Activated CD4-positive, alpha-beta T cell treated with anti-CD3 and anti-CD28 coated beads, Interleukin-2, amount 10 ng/mL, durations not matched to agents 7 days and 5 days (primary cell): Measurements from ENCODE around the gene BCAS2. TPM values are rescaled to one million over a fixed set of nuclear protein-coding genes. Genes with fewer than 3 reads are reported as not detected.

Source experiments
- CTCF ChIA-PET: fragments of 350-600 bp; sonication (Branson Sonifier 250); formaldehyde crosslinking; loops from one replicate; lab custom pipeline; 2021; ENCODE audit warnings: antibody characterized with exemption; lab: Charles Lee
- POLR2A ChIA-PET: fragments of 350-600 bp; sonication (Branson Sonifier 250); formaldehyde crosslinking; loops from one replicate; lab custom pipeline; 2021; ENCODE audit warnings: antibody characterized with exemption; lab: Charles Lee
- DNase-seq: peaks from one replicate; pipeline ENCODE4 v3.0.0-alpha.2; 2020
- H3K27ac Mint-ChIP-seq: one replicate; pipeline ENCODE4 v1.8.0; 2021; ENCODE audit warnings: mild to moderate bottlenecking, moderate library complexity, mixed read lengths
- H3K27me3 Mint-ChIP-seq: one replicate; pipeline ENCODE4 v1.8.0; 2021; ENCODE audit warnings: mixed read lengths
- H3K36me3 Mint-ChIP-seq: one replicate; pipeline ENCODE4 v1.8.0; 2021; ENCODE audit warnings: low read depth, mixed read lengths
- H3K4me1 Mint-ChIP-seq: one replicate; pipeline ENCODE4 v1.8.0; 2021; ENCODE audit warnings: mixed read lengths
- H3K4me3 Mint-ChIP-seq: one replicate; pipeline ENCODE4 v1.8.0; 2021; ENCODE audit warnings: mild to moderate bottlenecking, moderate library complexity, mixed read lengths
- H3K9me3 Mint-ChIP-seq: one replicate; pipeline ENCODE4 v1.8.0; 2021; ENCODE audit warnings: mixed read lengths
- total RNA-seq, 2 experiments: library from RNA; stranded (reverse); gene quantifications; one replicate each; pipeline ENCODE4 v1.2.3, GENCODE V29; 2021

Gene BCAS2
- 10 to 100 TPM; 39.7 to 48.7 TPM for total RNA-seq

- peaks cover 29% of the 10 kb centered on the region for H3K4me1 Mint-ChIP-seq
Measured at GRCh38 chr1:114581335-114582287, at the start of gene BCAS2. TSS of gene BCAS2 (minus strand) at chr1:114581615. CDS start at chr1:114581591, 24 bp downstream.

GRCh38 chr1:114627107-114627506 is 45.7 kb upstream of the BCAS2 start:
- peaks cover 8% of the 10 kb centered on the region for H3K27me3 Mint-ChIP-seq
- no peaks in the 10 kb centered on the region for H3K9me3 Mint-ChIP-seq
- CTCF ChIA-PET: no interaction called here
- POLR2A ChIA-PET: no interaction called here
- H3K4me1 Mint-ChIP-seq: no peaks in the 10 kb centered on the region
- no peak overlapping the region for H3K27ac Mint-ChIP-seq
- no peak overlapping the region for H3K4me3 Mint-ChIP-seq
- DNase-seq: no peak
- no peaks in the 10 kb centered on the region for H3K36me3 Mint-ChIP-seq

More at GRCh38 chr1:114581335-114582287, at the start of gene BCAS2:
- DNase-seq: peak; percentile 98
- Mint-ChIP-seq H3K27me3 (no peaks in the 10 kb centered on the region), H3K27ac (peak within 1 kb of the TSS; percentile 98), H3K4me3 (peak within 1 kb of the TSS; percentile 97), H3K9me3 (no peaks in the 10 kb centered on the region), H3K36me3 (peaks cover 19% of the 10 kb centered on the region)
- CTCF ChIA-PET: interaction anchor here (0.6 to 1.2 kb wide), 5 partner anchors 11 to 1542 kb away, joined by 3 to 5 read pairs (median 3); no protein-coding TSS in a partner anchor
- POLR2A ChIA-PET: no interaction called here

- Mint-ChIP-seq H3K4me1 (no peaks in the 10 kb centered on the region), H3K9me3 (no peaks in the 10 kb centered on the region), H3K27ac (no peak overlapping the region), H3K4me3 (no peak overlapping the region), H3K36me3 (no peaks in the 10 kb centered on the region), H3K27me3 (peaks cover 12% of the 10 kb centered on the region)
- DNase-seq: no peak
- POLR2A ChIA-PET: no interaction called here
- CTCF ChIA-PET: interaction anchor here (1.2 kb wide), 1 partner anchor 19 kb away, joined by 3 read pairs; no protein-coding TSS in a partner anchor
Measured at GRCh38 chr1:114623364-114623763, 41.9 kb upstream of the BCAS2 start.

GRCh38 chr1:114620419-114620818 is 39.0 kb upstream of the BCAS2 start:
- ChIA-PET CTCF (no interaction called here), POLR2A (no interaction called here)
- Mint-ChIP-seq H3K36me3 (no peaks in the 10 kb centered on the region), H3K4me1 (no peaks in the 10 kb centered on the region), H3K27ac (no peak overlapping the region), H3K4me3 (no peak overlapping the region), H3K9me3 (no peaks in the 10 kb centered on the region), H3K27me3 (peaks cover 10% of the 10 kb centered on the region)
- no peak for DNase-seq

GRCh38 chr1:114618606-114619005 is 37.2 kb upstream of the BCAS2 start:
- H3K27ac Mint-ChIP-seq: no peak overlapping the region
- POLR2A ChIA-PET: no interaction called here

GRCh38 chr1:114610546-114611245 is 29.3 kb upstream of the BCAS2 start:
- H3K9me3 Mint-ChIP-seq: no peaks in the 10 kb centered on the region
- H3K36me3 Mint-ChIP-seq: no peaks in the 10 kb centered on the region
- H3K4me3 Mint-ChIP-seq: no peak overlapping the region
- CTCF ChIA-PET: no interaction called here
- POLR2A ChIA-PET: no interaction called here
- no peaks in the 10 kb centered on the region for H3K4me1 Mint-ChIP-seq
- H3K27me3 Mint-ChIP-seq: peaks cover 4% of the 10 kb centered on the region
- DNase-seq: no peak
- H3K27ac Mint-ChIP-seq: no peak overlapping the region

More at GRCh38 chr1:114618606-114619005, 37.2 kb upstream of the BCAS2 start:
- Mint-ChIP-seq H3K27me3 (peaks cover 10% of the 10 kb centered on the region), H3K4me3 (no peak overlapping the region), H3K36me3 (no peaks in the 10 kb centered on the region), H3K4me1 (no peaks in the 10 kb centered on the region), H3K9me3 (no peaks in the 10 kb centered on the region)
- CTCF ChIA-PET: interaction anchor here (0.5 kb wide), 1 partner anchor 70 kb away, joined by 3 read pairs; no protein-coding TSS in a partner anchor
- no peak for DNase-seq

GRCh38 chr1:114609826-114610225 is 28.4 kb upstream of the BCAS2 start:
- peaks cover 4% of the 10 kb centered on the region for H3K27me3 Mint-ChIP-seq
- no peak for DNase-seq
- POLR2A ChIA-PET: no interaction called here

GRCh38 chr1:114609026-114609425 is 27.6 kb upstream of the BCAS2 start:
- H3K4me3 Mint-ChIP-seq: no peak overlapping the region
- ChIA-PET POLR2A (no interaction called here), CTCF (interaction anchor here (1.0 kb wide), 1 partner anchor 50 kb away, joined by 4 read pairs; no protein-coding TSS in a partner anchor)
- no peak overlapping the region for H3K27ac Mint-ChIP-seq
- H3K4me1 Mint-ChIP-seq: no peaks in the 10 kb centered on the region
- peaks cover 6% of the 10 kb centered on the region for H3K27me3 Mint-ChIP-seq
- H3K36me3 Mint-ChIP-seq: no peaks in the 10 kb centered on the region
- DNase-seq: no peak
- no peaks in the 10 kb centered on the region for H3K9me3 Mint-ChIP-seq

More at GRCh38 chr1:114609826-114610225, 28.4 kb upstream of the BCAS2 start:
- no peak overlapping the region for H3K4me3 Mint-ChIP-seq
- no peaks in the 10 kb centered on the region for H3K36me3 Mint-ChIP-seq
- H3K4me1 Mint-ChIP-seq: no peaks in the 10 kb centered on the region
- H3K27ac Mint-ChIP-seq: no peak overlapping the region
- CTCF ChIA-PET: interaction anchor here (1.0 kb wide), 1 partner anchor 50 kb away, joined by 4 read pairs; no protein-coding TSS in a partner anchor
- H3K9me3 Mint-ChIP-seq: no peaks in the 10 kb centered on the region

- Mint-ChIP-seq H3K4me1 (no peaks in the 10 kb centered on the region), H3K36me3 (no peaks in the 10 kb centered on the region), H3K27ac (no peak overlapping the region), H3K9me3 (no peaks in the 10 kb centered on the region), H3K27me3 (peaks cover 11% of the 10 kb centered on the region), H3K4me3 (no peak overlapping the region)
- ChIA-PET POLR2A (interaction anchor here (0.5 kb wide), 1 partner anchor 38 kb away, joined by 3 read pairs; no protein-coding TSS in a partner anchor), CTCF (no interaction called here)
- no peak for DNase-seq
Measured at GRCh38 chr1:114607223-114607622, 25.8 kb upstream of the BCAS2 start.

GRCh38 chr1:114597949-114598348 is 16.5 kb upstream of the BCAS2 start:
- CTCF ChIA-PET: no interaction called here
- POLR2A ChIA-PET: no interaction called here
- Mint-ChIP-seq H3K9me3 (no peaks in the 10 kb centered on the region), H3K4me1 (no peaks in the 10 kb centered on the region), H3K27me3 (peaks cover 8% of the 10 kb centered on the region), H3K27ac (no peak overlapping the region), H3K4me3 (no peak overlapping the region), H3K36me3 (no peaks in the 10 kb centered on the region)
- no peak for DNase-seq

GRCh38 chr1:114595602-114596001 is 14.2 kb upstream of the BCAS2 start:
- no peak for DNase-seq
- Mint-ChIP-seq H3K27me3 (peaks cover 10% of the 10 kb centered on the region), H3K4me3 (no peak overlapping the region), H3K27ac (no peak overlapping the region), H3K36me3 (no peaks in the 10 kb centered on the region), H3K9me3 (no peaks in the 10 kb centered on the region), H3K4me1 (no peaks in the 10 kb centered on the region)
- ChIA-PET CTCF (no interaction called here), POLR2A (no interaction called here)

- Mint-ChIP-seq H3K4me1 (no peaks in the 10 kb centered on the region), H3K36me3 (no peaks in the 10 kb centered on the region), H3K9me3 (no peaks in the 10 kb centered on the region), H3K27ac (no peak overlapping the region), H3K27me3 (peaks cover 12% of the 10 kb centered on the region), H3K4me3 (no peak overlapping the region)
- DNase-seq: no peak
- CTCF ChIA-PET: interaction anchor here (0.7 kb wide), 2 partner anchors 13 to 816 kb away, joined by 3 read pairs; partner anchors contain the start of gene BCAS2
- POLR2A ChIA-PET: no interaction called here
Measured at GRCh38 chr1:114594046-114594445, 12.6 kb upstream of the BCAS2 start.
